NCI-H2107 treated with DMSO at 0.1 percent for 48 hours (cell line): Measurements from ENCODE around the gene SETBP1.

Experiments used
- DNase-seq: peaks from one replicate; lab custom pipeline; 2025; ENCODE audit not compliant: unreplicated experiment; lab: John Stamatoyannopoulos, UW

The SETBP1 gene

GRCh38 chr18:44754567-44754966 lies 73.9 kb downstream of the SETBP1 start:
- no peak for DNase-seq

- no peak for DNase-seq
These were observed 78.4 kb downstream of the SETBP1 start for GRCh38 chr18:44758861-44759631.

GRCh38 chr18:44759925-44760342 lies 79.2 kb downstream of the SETBP1 start:
- DNase-seq = no peak

GRCh38 chr18:44761812-44762211 lies 81.1 kb downstream of the SETBP1 start:
- no peak for DNase-seq

- DNase-seq = no peak
These were observed 82.6 kb downstream of the SETBP1 start for GRCh38 chr18:44763327-44763726.

GRCh38 chr18:44764863-44765262 lies 84.2 kb downstream of the SETBP1 start:
- no peak for DNase-seq

- DNase-seq = no peak
These were observed 84.8 kb downstream of the SETBP1 start for GRCh38 chr18:44765456-44765855.

GRCh38 chr18:44766450-44766849 lies 85.8 kb downstream of the SETBP1 start:
- DNase-seq = no peak

GRCh38 chr18:44767807-44768206 lies 87.1 kb downstream of the SETBP1 start:
- DNase-seq = no peak

GRCh38 chr18:44770641-44771040 lies 90.0 kb downstream of the SETBP1 start:
- DNase-seq = no peak

GRCh38 chr18:44771572-44771955 lies 90.9 kb downstream of the SETBP1 start:
- DNase-seq = no peak

GRCh38 chr18:44771956-44772917 lies 91.5 kb downstream of the SETBP1 start:
- DNase-seq = no peak

- no peak for DNase-seq
These were observed 93.0 kb downstream of the SETBP1 start for GRCh38 chr18:44773640-44774155.

- no peak for DNase-seq
These were observed 93.5 kb downstream of the SETBP1 start for GRCh38 chr18:44774191-44774590.

- DNase-seq = no peak
These were observed 96.9 kb downstream of the SETBP1 start for GRCh38 chr18:44777457-44778192.

- no peak for DNase-seq
These were observed 98.1 kb downstream of the SETBP1 start for GRCh38 chr18:44778788-44779187.

- DNase-seq = no peak
These were observed 99.1 kb downstream of the SETBP1 start for GRCh38 chr18:44779753-44780292.

- DNase-seq = no peak
These were observed 101.2 kb downstream of the SETBP1 start for GRCh38 chr18:44781886-44782285.

- DNase-seq = no peak
These were observed 101.9 kb downstream of the SETBP1 start for GRCh38 chr18:44782617-44783016.

GRCh38 chr18:44783371-44783770 lies 102.7 kb downstream of the SETBP1 start:
- DNase-seq = no peak

- no peak for DNase-seq
These were observed 105.6 kb downstream of the SETBP1 start for GRCh38 chr18:44786257-44786656.
